IPS-11a (cell line): ENCODE results near the gene TSPY3.
"Not testable (repeated sequence)": the region's sequence is repeated elsewhere in the genome, so short reads cannot be mapped to it uniquely, and the experiment has no call there.

Source experiments
- H3K4me3 ChIP-seq: one replicate; pipeline ENCODE4 v1.5.1; 2013; ENCODE audit warnings: low read depth, low read length, control low read depth

The TSPY3 gene, protein sequence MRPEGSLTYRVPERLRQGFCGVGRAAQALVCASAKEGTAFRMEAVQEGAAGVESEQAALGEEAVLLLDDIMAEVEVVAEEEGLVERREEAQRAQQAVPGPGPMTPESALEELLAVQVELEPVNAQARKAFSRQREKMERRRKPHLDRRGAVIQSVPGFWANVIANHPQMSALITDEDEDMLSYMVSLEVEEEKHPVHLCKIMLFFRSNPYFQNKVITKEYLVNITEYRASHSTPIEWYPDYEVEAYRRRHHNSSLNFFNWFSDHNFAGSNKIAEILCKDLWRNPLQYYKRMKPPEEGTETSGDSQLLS

DNA sequence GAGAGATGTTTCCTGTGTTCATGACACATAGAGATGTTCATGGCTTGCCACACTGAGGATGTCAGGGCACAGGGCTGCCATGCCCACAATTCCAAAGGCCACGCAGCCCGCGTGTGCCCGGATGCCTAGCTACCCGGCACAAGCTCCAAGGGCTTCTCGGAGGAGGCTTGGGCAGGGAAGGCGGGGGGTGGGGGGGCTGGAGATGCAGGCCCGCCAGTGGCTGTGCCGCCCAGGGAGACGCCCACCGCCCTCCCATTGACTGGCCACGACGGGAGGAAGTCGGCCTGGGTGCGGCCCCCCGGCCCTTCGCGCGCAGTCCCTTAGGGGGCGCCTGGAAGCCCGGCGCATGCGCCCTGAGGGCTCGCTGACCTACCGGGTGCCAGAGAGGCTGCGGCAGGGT, at the start of gene TSPY3:
Gene TSPY3 (plus strand): TSS at position 301 of the 400 bp plus-strand sequence. CDS start 46 bp downstream, at position 347.
- not testable (repeated sequence) for H3K4me3 ChIP-seq

DNA sequence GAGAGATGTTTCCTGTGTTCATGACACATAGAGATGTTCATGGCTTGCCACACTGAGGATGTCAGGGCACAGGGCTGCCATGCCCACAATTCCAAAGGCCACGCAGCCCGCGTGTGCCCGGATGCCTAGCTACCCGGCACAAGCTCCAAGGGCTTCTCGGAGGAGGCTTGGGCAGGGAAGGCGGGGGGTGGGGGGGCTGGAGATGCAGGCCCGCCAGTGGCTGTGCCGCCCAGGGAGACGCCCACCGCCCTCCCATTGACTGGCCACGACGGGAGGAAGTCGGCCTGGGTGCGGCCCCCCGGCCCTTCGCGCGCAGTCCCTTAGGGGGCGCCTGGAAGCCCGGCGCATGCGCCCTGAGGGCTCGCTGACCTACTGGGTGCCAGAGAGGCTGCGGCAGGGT, 40.7 kb upstream of the TSPY3 start, which contains the start of gene TSPY8:
Gene TSPY8 (plus strand): TSS at position 301 of the 400 bp plus-strand sequence. CDS start 46 bp downstream, at position 347.
- H3K4me3 ChIP-seq, result not testable (repeated sequence)

DNA sequence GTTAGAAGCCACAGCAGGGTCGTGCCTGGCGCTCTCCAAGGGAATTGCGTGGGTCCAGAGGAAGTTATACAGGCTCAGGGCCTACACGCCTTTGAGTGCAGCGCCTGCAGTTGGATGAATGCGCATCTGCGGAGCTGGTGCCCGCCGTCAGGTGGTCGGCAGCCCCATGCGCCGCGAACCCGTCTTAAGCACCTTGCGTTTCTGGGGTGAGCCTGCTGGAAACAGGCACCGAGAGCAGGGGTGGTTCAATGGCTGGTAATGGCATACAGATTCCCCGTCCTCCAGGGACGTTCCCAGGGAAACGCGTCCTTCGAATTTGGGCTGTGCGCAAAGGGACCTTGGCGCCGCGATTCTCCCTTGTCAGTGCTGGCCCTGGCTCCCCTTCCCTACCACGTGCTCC, 1.7 kb upstream of the TSPY3 start:
- H3K4me3 ChIP-seq, result not testable (repeated sequence)
